Transverse colon (tissue), 4 donors: ENCODE measurements around the gene TLCD1.

ENCODE experiments used
- EP300 ChIP-seq: sonication (generic); formaldehyde crosslinking; IDR thresholded peaks from one replicate; pipeline ENCODE4 v1.6.1; 2017; ENCODE audit warnings: antibody characterized with exemption, low read depth
- POLR2A ChIP-seq: fragments of 450-650 bp; IDR thresholded peaks from one replicate; pipeline ENCODE4 v1.6.1; 2016; ENCODE audit warnings: antibody characterized with exemption, mild to moderate bottlenecking, moderate library complexity
- POLR2AphosphoS5 ChIP-seq, 3 donors: sonication (generic); formaldehyde crosslinking; IDR thresholded peaks; one replicate each; pipeline ENCODE4 v1.6.1; 2016; ENCODE audit warnings: antibody characterized with exemption in 3 of 3
- TF ChIP-seq, protein P1 (sequence below), 5 experiments: fragments of 200-600 bp in 3 of 5; fragments of 450-650 bp in 2 of 5; sonication (generic) in 3 of 5; IDR thresholded peaks; 1 replicate in 2 of 5; 2 replicates in 3 of 5; pipeline ENCODE4 v1.5.1; 2016 to 2017; ENCODE audit warnings: antibody characterized with exemption in 5 of 5, inconsistent platforms in 3 of 5, mild to moderate bottlenecking in 2 of 5, moderate library complexity in 1 of 5

DNA sequence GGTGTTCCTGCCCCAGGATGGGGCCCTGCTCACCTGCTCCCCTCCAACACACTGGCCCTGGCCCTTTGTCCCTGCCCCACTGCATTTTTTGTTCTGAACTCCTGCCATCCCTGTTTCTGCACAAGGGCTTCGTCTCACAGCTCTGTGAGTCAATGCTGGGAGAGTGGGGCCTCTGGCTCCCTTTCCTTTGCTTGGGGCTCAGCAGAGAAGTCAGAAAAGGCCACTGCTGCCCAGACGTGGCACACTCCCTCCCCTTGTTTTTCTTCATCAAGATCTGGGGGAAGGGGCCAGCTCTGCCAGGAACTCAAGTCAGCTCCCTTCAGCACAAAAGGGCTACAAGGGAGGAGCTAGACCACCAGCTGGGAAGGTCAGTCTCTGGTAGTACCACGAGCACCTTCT lies 23.3 kb downstream of the TLCD1 start:
- TF ChIP-seq, protein P1, sequence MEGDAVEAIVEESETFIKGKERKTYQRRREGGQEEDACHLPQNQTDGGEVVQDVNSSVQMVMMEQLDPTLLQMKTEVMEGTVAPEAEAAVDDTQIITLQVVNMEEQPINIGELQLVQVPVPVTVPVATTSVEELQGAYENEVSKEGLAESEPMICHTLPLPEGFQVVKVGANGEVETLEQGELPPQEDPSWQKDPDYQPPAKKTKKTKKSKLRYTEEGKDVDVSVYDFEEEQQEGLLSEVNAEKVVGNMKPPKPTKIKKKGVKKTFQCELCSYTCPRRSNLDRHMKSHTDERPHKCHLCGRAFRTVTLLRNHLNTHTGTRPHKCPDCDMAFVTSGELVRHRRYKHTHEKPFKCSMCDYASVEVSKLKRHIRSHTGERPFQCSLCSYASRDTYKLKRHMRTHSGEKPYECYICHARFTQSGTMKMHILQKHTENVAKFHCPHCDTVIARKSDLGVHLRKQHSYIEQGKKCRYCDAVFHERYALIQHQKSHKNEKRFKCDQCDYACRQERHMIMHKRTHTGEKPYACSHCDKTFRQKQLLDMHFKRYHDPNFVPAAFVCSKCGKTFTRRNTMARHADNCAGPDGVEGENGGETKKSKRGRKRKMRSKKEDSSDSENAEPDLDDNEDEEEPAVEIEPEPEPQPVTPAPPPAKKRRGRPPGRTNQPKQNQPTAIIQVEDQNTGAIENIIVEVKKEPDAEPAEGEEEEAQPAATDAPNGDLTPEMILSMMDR (IDR thresholded peaks at IDR 0.05), result no peak
- TF ChIP-seq EP300 (no peak), POLR2A (no peak), POLR2AphosphoS5 (IDR thresholded peaks at IDR 0.05) (no peak)
